DND-41 (cell line): ENCODE measurements around the gene KIF3B.

ENCODE experiments used
- CTCF ChIP-seq: IDR thresholded peaks from 2 replicates; pipeline ENCODE4 v1.5.1; 2012; ENCODE audit warnings: borderline replicate concordance, low read length, moderate library complexity, mild to moderate bottlenecking; ENCODE audit not compliant: poor library complexity, severe bottlenecking; ENCODE audit errors: extremely low read depth
- EZH2 ChIP-seq: IDR thresholded peaks from 3 replicates; pipeline ENCODE4 v1.6.1; 2012; ENCODE audit warnings: borderline replicate concordance, low read depth, mild to moderate bottlenecking, moderate library complexity, low read length, inconsistent platforms; ENCODE audit not compliant: severe bottlenecking

GRCh38 chr20:32244150-32244823 is 33.2 kb upstream of the KIF3B start:
- TF ChIP-seq CTCF (no peak), EZH2 (no peak)
